OCI-LY1 (cell line): Measurements from ENCODE around the gene RAD52.

Experiments
- EZH2 ChIP-seq: fragments of 200-600 bp; sonication (generic), shearing (Covaris generic); IDR thresholded peaks from 2 replicates; pipeline ENCODE4 v1.8.0; 2017; ENCODE audit warnings: borderline replicate concordance, mixed run types, mild to moderate bottlenecking, antibody characterized with exemption, low read length, moderate library complexity, mixed read lengths
- TF ChIP-seq, protein P1 (sequence below): fragments of 200-600 bp; sonication (generic), shearing (Covaris generic); IDR thresholded peaks from 2 replicates; pipeline ENCODE4 v1.5.1; 2017; ENCODE audit warnings: mild to moderate bottlenecking, antibody characterized with exemption, low read length, moderate library complexity, mixed read lengths

DNA sequence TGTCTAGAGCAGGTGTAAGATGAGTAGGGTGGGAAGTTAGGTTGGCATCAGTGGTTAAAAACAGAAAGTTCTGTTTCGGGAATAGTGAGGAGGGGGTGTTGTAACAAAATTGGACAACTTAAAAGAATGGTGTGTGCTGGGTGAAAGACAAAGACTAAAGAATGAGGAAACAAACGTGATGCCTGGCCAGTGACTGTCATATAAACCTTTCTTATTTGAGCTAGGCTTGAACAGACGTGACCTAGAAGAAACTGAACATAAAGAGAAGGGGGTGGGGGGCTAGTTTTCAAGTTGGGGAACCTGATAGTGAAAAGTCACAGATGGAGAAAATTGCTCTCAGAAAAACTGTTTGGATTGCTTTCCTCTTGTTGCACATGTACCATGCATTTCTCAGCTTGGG is 39.6 kb downstream of the RAD52 start:
- TF ChIP-seq, protein P1, sequence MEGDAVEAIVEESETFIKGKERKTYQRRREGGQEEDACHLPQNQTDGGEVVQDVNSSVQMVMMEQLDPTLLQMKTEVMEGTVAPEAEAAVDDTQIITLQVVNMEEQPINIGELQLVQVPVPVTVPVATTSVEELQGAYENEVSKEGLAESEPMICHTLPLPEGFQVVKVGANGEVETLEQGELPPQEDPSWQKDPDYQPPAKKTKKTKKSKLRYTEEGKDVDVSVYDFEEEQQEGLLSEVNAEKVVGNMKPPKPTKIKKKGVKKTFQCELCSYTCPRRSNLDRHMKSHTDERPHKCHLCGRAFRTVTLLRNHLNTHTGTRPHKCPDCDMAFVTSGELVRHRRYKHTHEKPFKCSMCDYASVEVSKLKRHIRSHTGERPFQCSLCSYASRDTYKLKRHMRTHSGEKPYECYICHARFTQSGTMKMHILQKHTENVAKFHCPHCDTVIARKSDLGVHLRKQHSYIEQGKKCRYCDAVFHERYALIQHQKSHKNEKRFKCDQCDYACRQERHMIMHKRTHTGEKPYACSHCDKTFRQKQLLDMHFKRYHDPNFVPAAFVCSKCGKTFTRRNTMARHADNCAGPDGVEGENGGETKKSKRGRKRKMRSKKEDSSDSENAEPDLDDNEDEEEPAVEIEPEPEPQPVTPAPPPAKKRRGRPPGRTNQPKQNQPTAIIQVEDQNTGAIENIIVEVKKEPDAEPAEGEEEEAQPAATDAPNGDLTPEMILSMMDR, result no peak
- TF ChIP-seq EZH2, result no peak
